GM12878 (cell line): ENCODE data around the gene ARID5B. TPM values are rescaled to one million over a fixed set of nuclear protein-coding genes. Genes with fewer than 3 reads are reported as not detected.

Source experiments
- ATAC-seq: fragments of 200-7000 bp; cut with Tn5 transposase; 3 replicates; pipeline ENCODE4 v1.9.1; 2020; ENCODE audit warnings: mild to moderate bottlenecking, moderate library complexity
- BruUV-seq: library from RNA; stranded (reverse); fragments of 400-500 nt; replicated peaks from 2 replicates; lab custom pipeline; 2021; lab: Mats Ljungman, UMichigan
- CTCF ChIA-PET: fragments of 300-600 bp; sonication (Branson Sonifier 250); formaldehyde crosslinking; extraction: SDS; loops from one replicate; lab custom pipeline; 2021; ENCODE audit warnings: inconsistent platforms; lab: Yijun Ruan, JAX
- POLR2A ChIA-PET: fragments of 350-600 bp; formaldehyde crosslinking; extraction: SDS; loops from one replicate; lab custom pipeline; 2021; ENCODE audit warnings: inconsistent platforms; lab: Charles Lee
- RAD21 ChIA-PET: fragments of 300-600 bp; sonication (Branson Sonifier 250); formaldehyde crosslinking; loops from one replicate; lab custom pipeline; 2023; ENCODE audit warnings: antibody characterized with exemption; ENCODE audit not compliant: unreplicated experiment; lab: Charles Lee
- SMC1A ChIA-PET: fragments of 300-600 bp; sonication (Branson Sonifier 250); formaldehyde crosslinking; loops from one replicate; lab custom pipeline; 2023; ENCODE audit not compliant: unreplicated experiment, uncharacterized antibody; lab: Charles Lee
- DNase-seq: peaks from one replicate; pipeline ENCODE4 v3.0.0-alpha.2; 2011; ENCODE audit warnings: low read depth, low spot score
- FAIRE-seq: peaks from 3 replicates; lab custom pipeline; 2011; peaks lifted over from hg19 to GRCh38; lab: Jason Lieb, UNC
- H2AFZ ChIP-seq: 2 replicates; pipeline ENCODE4 v1.6.0; 2011; ENCODE audit warnings: low read depth, low read length, control low read depth; ENCODE audit not compliant: control insufficient read depth
- H3K27ac ChIP-seq: 2 replicates; pipeline ENCODE4 v1.5.1; 2011; ENCODE audit warnings: control low read depth; ENCODE audit not compliant: control insufficient read depth, insufficient read depth
- H3K27me3 ChIP-seq, 2 experiments: replicated peaks in 1 of 2; 2 replicates each; pipeline versions ENCODE4 v1.6.0 to v1.6.1; 2011; ENCODE audit warnings: low read length in 1 of 2; ENCODE audit not compliant: control insufficient read depth in 2 of 2, insufficient read depth in 2 of 2
- H3K36me3 ChIP-seq, 2 experiments: 2 replicates each; pipeline ENCODE4 v1.5.1; 2011; ENCODE audit warnings: low read length in 1 of 2; ENCODE audit not compliant: control insufficient read depth in 2 of 2, insufficient read depth in 2 of 2
- H3K4me1 ChIP-seq: 2 replicates; pipeline ENCODE4 v1.6.1; 2011; ENCODE audit warnings: mild to moderate bottlenecking, low read length, moderate library complexity, mixed read lengths; ENCODE audit not compliant: control insufficient read depth, insufficient read depth
- H3K4me2 ChIP-seq: 2 replicates; pipeline ENCODE4 v1.6.0; 2011; ENCODE audit warnings: control low read depth; ENCODE audit not compliant: control insufficient read depth, insufficient read depth
- H3K4me3 ChIP-seq: fragments of 200-600 bp; sonication (generic); 2 replicates; pipeline ENCODE4 v1.5.1; 2016
- H3K79me2 ChIP-seq: 2 replicates; pipeline ENCODE4 v1.6.0; 2011; ENCODE audit warnings: low read length; ENCODE audit not compliant: control insufficient read depth, insufficient read depth
- H3K9ac ChIP-seq: 2 replicates; pipeline ENCODE4 v1.8.0; 2011; ENCODE audit warnings: low read length, control low read depth, mixed read lengths; ENCODE audit not compliant: control insufficient read depth, insufficient read depth
- H3K9me3 ChIP-seq: replicated peaks from 3 replicates; pipeline ENCODE4 v1.5.1; 2011; ENCODE audit warnings: mild to moderate bottlenecking, low read length; ENCODE audit not compliant: control insufficient read depth, insufficient read depth
- H4K20me1 ChIP-seq: 2 replicates; pipeline ENCODE4 v1.6.0; 2011; ENCODE audit not compliant: control insufficient read depth, insufficient read depth
- CBX3 ChIP-seq: fragments of 200-600 bp; sonication (generic); IDR thresholded peaks from 2 replicates; pipeline ENCODE4 v1.6.1; 2016; ENCODE audit warnings: low read depth, borderline replicate concordance
- LARP7 ChIP-seq: fragments of 450-650 bp; IDR thresholded peaks from 2 replicates; pipeline ENCODE4 v1.6.1; 2017; ENCODE audit warnings: mild to moderate bottlenecking
- MLLT1 ChIP-seq: fragments of 450-650 bp; IDR thresholded peaks from 2 replicates; pipeline ENCODE4 v1.6.1; 2016; ENCODE audit warnings: mild to moderate bottlenecking
- POLR2AphosphoS5 ChIP-seq: IDR thresholded peaks from 2 replicates; pipeline ENCODE4 v1.6.1; 2011; ENCODE audit warnings: mild to moderate bottlenecking, low read length, inconsistent platforms
- TCF7 ChIP-seq: IDR thresholded peaks from 2 replicates; pipeline ENCODE4 v1.6.1; 2014; ENCODE audit warnings: antibody characterized with exemption, borderline replicate concordance
- USF2 ChIP-seq: IDR thresholded peaks from 2 replicates; pipeline ENCODE4 v1.6.1; 2011; ENCODE audit warnings: low read depth, low read length, improper control_type of control experiment, borderline replicate concordance
- in situ Hi-C: fragments of 300-500 bp; cut with MboI; formaldehyde crosslinking; loops from 9 replicates; pipeline ENCODE4 v1.14.3; 2018; ENCODE audit warnings: mixed read lengths
- intact Hi-C: fragments of 100-400 bp; cut with micrococcal nuclease; formaldehyde crosslinking; loops from one replicate; pipeline ENCODE4 v1.14.2; 2022; ENCODE audit not compliant: unreplicated experiment
- polyA plus RNA-seq, 11 experiments: library from polyadenylated mRNA; depleted of rRNA in 4 of 11; unstranded in 6 of 11; stranded (reverse) in 5 of 11; fragments of >200 nt; fragmentation: Nextera tagmentation in 4 of 11; fragmentation: Illumina TruSeq in 1 of 11; extraction: Ambion mirVana in 4 of 11; extraction: Trizol in 1 of 11; gene quantifications; 1 replicate in 1 of 11; 2 replicates in 10 of 11; pipeline versions ENCODE4 v1.2.1 to v1.2.3, GENCODE V29; 2011 to 2016; ENCODE audit warnings: inconsistent platforms in 2 of 11, missing spikeins in 2 of 11, low read depth in 1 of 11
- total RNA-seq, 4 experiments: library from RNA; depleted of rRNA in 3 of 4; stranded (reverse); fragments of >200 nt in 3 of 4; fragmentation: Illumina TruSeq in 1 of 4; extraction: Trizol in 1 of 4; gene quantifications; 2 replicates each; pipeline versions ENCODE4 v1.2.1 to v1.2.3, GENCODE V29; 2013 to 2021

Gene ARID5B
- total and polyA plus RNA-seq, 10 of the 15 experiments (the other 5 are each of a cell fraction or from before 2014, with no cell fraction given), result 2.7 to 8.5 (median 6.1) TPM

GRCh38 chr10:61971003-61971325 is 69.5 kb downstream of the ARID5B start:
- Histone ChIP-seq H2AFZ (no peak overlapping the region), H3K27ac (peak overlapping the region; percentile 27; the same call in 1 of the 2 replicates), H3K4me3 (no peak overlapping the region), H3K4me2 (no peak overlapping the region), H3K9ac (no peak overlapping the region), H3K79me2 (peaks cover 47% of the 10 kb centered on the region), H3K36me3 (peaks cover 0 to 3% of the 10 kb centered on the region in 2 experiments; a peak in 1 of 4 replicates), H3K27me3 (no peaks in the 10 kb centered on the region), H3K9me3 (peaks cover 2% of the 10 kb centered on the region; the same call in 2 of the 3 replicates), H4K20me1 (no peaks in the 10 kb centered on the region), H3K4me1 (peaks cover 37% of the 10 kb centered on the region)
- ATAC-seq (no peak), FAIRE-seq (no peak), DNase-seq (no peak)
- intact Hi-C loops, result no loop called here
- SMC1A ChIA-PET, result interaction anchor here (1.5 to 1.6 kb wide), 2 partner anchors 29 to 32 kb away, joined by 3 read pairs; no protein-coding TSS in a partner anchor
- BruUV-seq, result no TSS peak
- RAD21 ChIA-PET, result no interaction called here
- TF ChIP-seq MLLT1, result no peak
- no peak for TF ChIP-seq CBX3
- no peak for TF ChIP-seq TCF7
- TF ChIP-seq USF2, result no peak
- TF ChIP-seq LARP7, result no peak
- TF ChIP-seq POLR2AphosphoS5, result no peak
- in situ Hi-C loops, result no loop called here
- POLR2A ChIA-PET, result no interaction called here
- CTCF ChIA-PET, result interaction anchor here (1.6 kb wide), 1 partner anchor 68 kb away, joined by 5 read pairs; no protein-coding TSS in a partner anchor
